T-helper 2 cell treated with Interferon-gamma antibody and Interleukin-4, amounts not matched to agents 5 μg/mL and 100 μg/mL, for 36 hours (primary cell): ENCODE data around the gene DMRT2.

ENCODE experiments used
- DNase-seq: peaks from one replicate; pipeline ENCODE4 v3.0.0; 2021; ENCODE audit warnings: low spot score
- H3K27ac Mint-ChIP-seq: one replicate; pipeline ENCODE4 v1.8.0; 2021; ENCODE audit warnings: mild to moderate bottlenecking, mixed read lengths
- H3K27me3 Mint-ChIP-seq: one replicate; pipeline ENCODE4 v1.8.0; 2021; ENCODE audit warnings: low read depth, mixed read lengths
- H3K36me3 Mint-ChIP-seq: one replicate; pipeline ENCODE4 v1.8.0; 2021; ENCODE audit warnings: low read depth, mixed read lengths
- H3K4me1 Mint-ChIP-seq: one replicate; pipeline ENCODE4 v1.8.0; 2021; ENCODE audit warnings: low read depth, mixed read lengths
- H3K4me3 Mint-ChIP-seq: one replicate; pipeline ENCODE4 v1.8.0; 2022; ENCODE audit warnings: mild to moderate bottlenecking, moderate library complexity, mixed read lengths
- H3K9me3 Mint-ChIP-seq: one replicate; pipeline ENCODE4 v1.8.0; 2021; ENCODE audit warnings: mixed read lengths

The DMRT2 gene

GRCh38 chr9:1050125-1050895 lies at the start of gene DMRT2:
TSS of gene DMRT2 (plus strand) at chr9:1050357. CDS start at chr9:1051614, 1,257 bp downstream.
- Mint-ChIP-seq H3K4me1 (peaks cover 25% of the 10 kb centered on the region), H3K27ac (peak within 1 kb of the TSS; percentile 60)

GRCh38 chr9:1001838-1002237 lies 48.3 kb upstream of the DMRT2 start:
- Mint-ChIP-seq H3K27me3 (peaks cover 6% of the 10 kb centered on the region), H3K4me1 (peaks cover 3% of the 10 kb centered on the region), H3K4me3 (no peak overlapping the region), H3K9me3 (no peaks in the 10 kb centered on the region), H3K27ac (no peak overlapping the region), H3K36me3 (no peaks in the 10 kb centered on the region)
- DNase-seq = no peak

More at GRCh38 chr9:1050125-1050895, at the start of gene DMRT2:
- peaks cover 9% of the 10 kb centered on the region for H3K9me3 Mint-ChIP-seq
- H3K4me3 Mint-ChIP-seq = peak within 1 kb of the TSS; percentile 73
- peaks cover 91% of the 10 kb centered on the region for H3K27me3 Mint-ChIP-seq
- peaks cover 13% of the 10 kb centered on the region for H3K36me3 Mint-ChIP-seq
- peak; percentile 60 for DNase-seq

GRCh38 chr9:1002678-1003077 lies 47.5 kb upstream of the DMRT2 start:
- peaks cover 12% of the 10 kb centered on the region for H3K27me3 Mint-ChIP-seq
- no peaks in the 10 kb centered on the region for H3K9me3 Mint-ChIP-seq
- no peak overlapping the region for H3K4me3 Mint-ChIP-seq
- H3K27ac Mint-ChIP-seq = no peak overlapping the region
- no peaks in the 10 kb centered on the region for H3K36me3 Mint-ChIP-seq
- DNase-seq = no peak
- H3K4me1 Mint-ChIP-seq = peaks cover 3% of the 10 kb centered on the region

- Mint-ChIP-seq H3K27ac (no peak overlapping the region), H3K4me3 (no peak overlapping the region), H3K4me1 (peaks cover 6% of the 10 kb centered on the region), H3K27me3 (peaks cover 18% of the 10 kb centered on the region), H3K9me3 (no peaks in the 10 kb centered on the region), H3K36me3 (no peaks in the 10 kb centered on the region)
- DNase-seq = peak; percentile 18
These were observed 45.0 kb upstream of the DMRT2 start for GRCh38 chr9:1005043-1005667.

GRCh38 chr9:1007312-1007711 lies 42.8 kb upstream of the DMRT2 start:
- no peak overlapping the region for H3K27ac Mint-ChIP-seq
- H3K9me3 Mint-ChIP-seq = no peaks in the 10 kb centered on the region
- H3K4me1 Mint-ChIP-seq = peaks cover 6% of the 10 kb centered on the region
- H3K27me3 Mint-ChIP-seq = peaks cover 18% of the 10 kb centered on the region
- no peak overlapping the region for H3K4me3 Mint-ChIP-seq
- H3K36me3 Mint-ChIP-seq = no peaks in the 10 kb centered on the region
- no peak for DNase-seq

- Mint-ChIP-seq H3K4me3 (no peak overlapping the region), H3K27me3 (peaks cover 18% of the 10 kb centered on the region)
These were observed 41.9 kb upstream of the DMRT2 start for GRCh38 chr9:1008216-1008615.

GRCh38 chr9:1009101-1009707 lies 41.0 kb upstream of the DMRT2 start:
- peak; percentile 65 for DNase-seq
- peaks cover 6% of the 10 kb centered on the region for H3K4me1 Mint-ChIP-seq
- H3K27me3 Mint-ChIP-seq = peaks cover 21% of the 10 kb centered on the region
- H3K4me3 Mint-ChIP-seq = no peak overlapping the region
- H3K36me3 Mint-ChIP-seq = no peaks in the 10 kb centered on the region
- H3K9me3 Mint-ChIP-seq = no peaks in the 10 kb centered on the region
- H3K27ac Mint-ChIP-seq = no peak overlapping the region

More at GRCh38 chr9:1008216-1008615, 41.9 kb upstream of the DMRT2 start:
- DNase-seq = no peak
- Mint-ChIP-seq H3K4me1 (peaks cover 6% of the 10 kb centered on the region), H3K36me3 (no peaks in the 10 kb centered on the region), H3K27ac (no peak overlapping the region), H3K9me3 (no peaks in the 10 kb centered on the region)

GRCh38 chr9:1013021-1013420 lies 37.1 kb upstream of the DMRT2 start:
- no peak for DNase-seq
- H3K4me1 Mint-ChIP-seq = peaks cover 3% of the 10 kb centered on the region
- H3K36me3 Mint-ChIP-seq = no peaks in the 10 kb centered on the region
- H3K27me3 Mint-ChIP-seq = peaks cover 20% of the 10 kb centered on the region
- H3K4me3 Mint-ChIP-seq = no peak overlapping the region
- no peak overlapping the region for H3K27ac Mint-ChIP-seq
- H3K9me3 Mint-ChIP-seq = no peaks in the 10 kb centered on the region

- H3K9me3 Mint-ChIP-seq = no peaks in the 10 kb centered on the region
- H3K36me3 Mint-ChIP-seq = no peaks in the 10 kb centered on the region
- peaks cover 19% of the 10 kb centered on the region for H3K27me3 Mint-ChIP-seq
- H3K4me1 Mint-ChIP-seq = peaks cover under 1% of the 10 kb centered on the region
- no peak overlapping the region for H3K27ac Mint-ChIP-seq
- no peak overlapping the region for H3K4me3 Mint-ChIP-seq
- no peak for DNase-seq
These were observed 35.9 kb upstream of the DMRT2 start for GRCh38 chr9:1014225-1014624.

- no peaks in the 10 kb centered on the region for H3K9me3 Mint-ChIP-seq
- H3K27ac Mint-ChIP-seq = no peak overlapping the region
- H3K27me3 Mint-ChIP-seq = peaks cover 21% of the 10 kb centered on the region
- no peaks in the 10 kb centered on the region for H3K36me3 Mint-ChIP-seq
- DNase-seq = no peak
- H3K4me1 Mint-ChIP-seq = no peaks in the 10 kb centered on the region
- H3K4me3 Mint-ChIP-seq = no peak overlapping the region
These were observed 35.5 kb upstream of the DMRT2 start for GRCh38 chr9:1014640-1015039.

GRCh38 chr9:1018121-1018520 lies 32.0 kb upstream of the DMRT2 start:
- Mint-ChIP-seq H3K4me1 (no peaks in the 10 kb centered on the region), H3K27ac (no peak overlapping the region), H3K36me3 (no peaks in the 10 kb centered on the region), H3K4me3 (no peak overlapping the region), H3K9me3 (peaks cover 3% of the 10 kb centered on the region), H3K27me3 (peaks cover 25% of the 10 kb centered on the region)
- DNase-seq = no peak

- Mint-ChIP-seq H3K27me3 (peaks cover 17% of the 10 kb centered on the region), H3K9me3 (peaks cover 4% of the 10 kb centered on the region), H3K27ac (no peak overlapping the region), H3K36me3 (no peaks in the 10 kb centered on the region), H3K4me1 (no peaks in the 10 kb centered on the region), H3K4me3 (no peak overlapping the region)
- DNase-seq = no peak
These were observed 26.0 kb upstream of the DMRT2 start for GRCh38 chr9:1024112-1024511.

- H3K4me1 Mint-ChIP-seq = no peaks in the 10 kb centered on the region
These were observed 25.0 kb upstream of the DMRT2 start for GRCh38 chr9:1025131-1025530.

GRCh38 chr9:1026219-1026618 lies 23.9 kb upstream of the DMRT2 start:
- Mint-ChIP-seq H3K27me3 (peaks cover 18% of the 10 kb centered on the region), H3K27ac (no peak overlapping the region), H3K9me3 (peaks cover 4% of the 10 kb centered on the region), H3K36me3 (no peaks in the 10 kb centered on the region), H3K4me3 (no peak overlapping the region), H3K4me1 (no peaks in the 10 kb centered on the region)
- no peak for DNase-seq

More at GRCh38 chr9:1025131-1025530, 25.0 kb upstream of the DMRT2 start:
- Mint-ChIP-seq H3K36me3 (no peaks in the 10 kb centered on the region), H3K27ac (no peak overlapping the region), H3K27me3 (peaks cover 20% of the 10 kb centered on the region), H3K9me3 (peaks cover 4% of the 10 kb centered on the region), H3K4me3 (no peak overlapping the region)
- no peak for DNase-seq
